Measurements from ENCODE around the gene STK38. TPM values are rescaled to one million over a fixed set of nuclear protein-coding genes. Genes with fewer than 3 reads are reported as not detected.
"Not testable (repeated sequence)": the region's sequence is repeated elsewhere in the genome, so short reads cannot be mapped to it uniquely, and the experiment has no call there.

STK38 gene
- polyA plus RNA-seq (2012; ENCODE audit: low read depth, missing spikeins): 8.4 TPM

DNA sequence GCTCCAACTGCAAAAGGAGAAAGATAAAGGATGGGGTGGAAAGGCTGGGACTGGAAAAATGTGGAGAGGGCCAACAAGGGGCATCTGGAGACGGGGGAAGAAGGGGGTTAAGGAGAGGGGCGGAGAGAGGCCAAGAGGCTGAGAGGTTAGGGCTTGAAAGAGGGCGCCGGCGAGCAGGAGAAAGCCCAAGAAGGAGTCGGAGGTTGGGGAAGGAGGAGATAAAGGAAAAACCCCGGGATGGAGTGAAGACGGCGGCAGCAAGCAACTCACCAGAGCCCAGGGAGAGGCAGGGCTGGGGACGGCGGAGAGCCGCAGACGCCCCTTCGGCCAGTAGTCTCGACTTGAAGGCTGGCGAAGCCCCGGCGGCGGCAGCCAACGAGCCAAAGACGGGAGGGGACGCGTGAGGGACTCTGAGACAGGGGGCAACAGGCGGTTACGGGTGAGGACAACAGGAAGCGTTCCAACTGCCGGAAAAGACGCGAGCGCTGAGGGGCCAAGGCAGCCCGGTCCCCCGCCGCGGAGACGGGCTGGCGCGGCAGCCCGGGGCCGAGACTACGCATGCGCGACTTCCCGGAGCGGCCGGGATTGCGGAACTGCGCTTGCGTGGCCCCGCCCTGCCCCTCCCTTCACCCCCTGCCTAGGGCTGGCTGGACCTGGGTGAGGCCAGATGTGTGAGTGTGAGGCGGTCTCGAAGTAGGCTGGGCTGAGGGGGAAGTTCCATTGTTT, at the start of gene STK38:
Gene STK38 (minus strand): TSS at position 560 of the 726 bp plus-strand sequence. CDS start 7,277 bp downstream, outside the sequence.
- DNase-seq (ENCODE audit: insufficient read length, low spot score) (peak; percentile 92), FAIRE-seq (peak; percentile 94)
- TF ChIP-seq SPI1 (IDR thresholded peaks at IDR 0.05; ENCODE audit: low read depth, low read length) (peak; percentile 47), TAF1 (IDR thresholded peaks at IDR 0.05; ENCODE audit: low read depth, low read length) (0 out of 2 replicates have a peak, but pooled peaks have one; percentile 1), POU2F2 (IDR thresholded peaks at IDR 0.05; ENCODE audit: low read depth, low read length) (no peak), POLR2A (IDR thresholded peaks at IDR 0.05; ENCODE audit: low read depth, low read length) (peak; percentile 80), PAX5 (IDR thresholded peaks at IDR 0.05; ENCODE audit: insufficient read depth, low read length, severe bottlenecking) (no peak), POLR2AphosphoS5 (IDR thresholded peaks at IDR 0.05; ENCODE audit: low read depth, low read length) (peak; percentile 55; the same call in 1 of the 2 replicates)

DNA sequence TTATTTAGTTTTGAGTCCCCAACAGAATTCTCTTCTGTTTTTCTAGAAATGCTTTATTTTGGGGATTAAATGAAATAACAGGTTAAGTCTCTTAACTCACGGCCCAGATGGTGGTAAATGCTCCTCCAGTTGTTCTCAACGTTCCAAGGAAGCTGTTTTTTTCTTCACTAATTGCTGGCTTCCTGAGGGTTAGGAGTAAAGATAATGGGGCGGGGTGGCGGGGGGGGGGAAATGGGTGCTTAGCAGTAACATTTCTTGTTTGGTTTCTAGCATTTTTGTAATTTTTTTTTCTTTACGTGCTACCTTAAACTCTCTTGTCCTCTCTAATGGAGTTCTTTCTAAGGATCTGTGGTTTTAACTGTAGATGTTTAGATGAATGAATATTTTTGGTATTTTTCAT, 49.1 kb upstream of the STK38 start:
- TF ChIP-seq SPI1 (IDR thresholded peaks at IDR 0.05; ENCODE audit: low read depth, low read length) (no peak), TAF1 (IDR thresholded peaks at IDR 0.05; ENCODE audit: low read depth, low read length) (no peak), PAX5 (IDR thresholded peaks at IDR 0.05; ENCODE audit: insufficient read depth, low read length, severe bottlenecking) (no peak), POLR2A (IDR thresholded peaks at IDR 0.05; ENCODE audit: low read depth, low read length) (no peak), POU2F2 (IDR thresholded peaks at IDR 0.05; ENCODE audit: low read depth, low read length) (no peak)
- DNase-seq (ENCODE audit: insufficient read length, low spot score) (no peak), FAIRE-seq (no peak)

DNA sequence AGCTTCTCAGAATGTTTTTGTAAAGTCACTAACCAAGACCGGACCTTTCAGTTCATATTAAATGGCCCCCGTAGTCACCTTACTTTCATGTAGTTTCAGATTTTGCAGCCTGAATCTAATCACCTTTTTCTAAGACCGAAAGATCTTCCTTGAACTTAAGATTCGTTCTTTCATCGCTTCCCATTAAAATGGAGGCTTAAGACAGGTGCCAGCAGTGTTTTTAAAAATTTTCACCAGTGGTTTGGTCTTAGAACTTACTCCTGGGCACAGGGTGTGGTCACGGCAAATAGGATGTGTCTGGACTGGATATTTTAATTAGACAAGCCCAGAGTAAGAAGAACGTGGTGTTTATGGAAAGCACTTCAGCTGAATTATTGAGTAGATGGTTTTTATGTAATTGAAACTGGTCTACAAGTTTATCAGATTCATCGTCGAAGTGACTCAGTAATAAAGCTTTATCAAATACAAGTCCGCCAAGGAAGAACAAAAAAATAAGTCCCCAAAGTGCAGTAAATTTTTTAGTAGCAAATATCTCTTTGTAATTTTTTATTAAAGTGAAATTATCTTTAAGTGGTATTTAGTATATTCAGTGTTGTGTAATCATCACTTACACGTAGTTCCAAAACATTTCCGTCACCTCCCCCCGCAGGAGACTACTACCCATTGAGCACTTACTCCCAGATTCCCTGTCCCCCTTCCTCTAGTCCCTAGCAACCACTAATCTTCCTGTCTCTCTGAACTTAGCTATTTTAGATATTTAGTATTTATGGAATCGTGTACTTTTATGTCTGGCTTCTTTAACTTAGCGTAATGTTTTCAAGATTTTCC, 47.8 kb upstream of the STK38 start:
- DNase-seq (ENCODE audit: insufficient read length, low spot score): no peak
- TF ChIP-seq POLR2A (IDR thresholded peaks at IDR 0.05; ENCODE audit: low read depth, low read length): peak; percentile 49; the same call in 1 of the 2 replicates
- TF ChIP-seq POLR2AphosphoS5 (IDR thresholded peaks at IDR 0.05; ENCODE audit: low read depth, low read length): peak; percentile 61; the same call in 1 of the 2 replicates
- no peak for TF ChIP-seq TAF1 (IDR thresholded peaks at IDR 0.05; ENCODE audit: low read depth, low read length)
- FAIRE-seq: no peak

- no peak for TF ChIP-seq PAX5 (IDR thresholded peaks at IDR 0.05; ENCODE audit: insufficient read depth, low read length, severe bottlenecking)
- no peak for TF ChIP-seq SPI1 (IDR thresholded peaks at IDR 0.05; ENCODE audit: low read depth, low read length)
- TF ChIP-seq POU2F2 (IDR thresholded peaks at IDR 0.05; ENCODE audit: low read depth, low read length): peak; percentile 97
- peak; percentile 100 for TF ChIP-seq POLR2AphosphoS5 (IDR thresholded peaks at IDR 0.05; ENCODE audit: low read depth, low read length)
- TF ChIP-seq TAF1 (IDR thresholded peaks at IDR 0.05; ENCODE audit: low read depth, low read length): peak; percentile 95
- peak; percentile 100 for TF ChIP-seq POLR2A (IDR thresholded peaks at IDR 0.05; ENCODE audit: low read depth, low read length)
- DNase-seq (ENCODE audit: insufficient read length, low spot score): peak; percentile 76
- peak; percentile 98 for FAIRE-seq
Observed at GRCh38 chr6:36594029-36594815, 46.9 kb upstream of the STK38 start, which contains the start of gene SRSF3. TSS of gene SRSF3 (plus strand) at chr6:36594362. CDS start at chr6:36596763, 2,401 bp downstream.

GRCh38 chr6:36593569-36594028, 46.3 kb upstream of the STK38 start:
- no peak for TF ChIP-seq PAX5 (IDR thresholded peaks at IDR 0.05; ENCODE audit: insufficient read depth, low read length, severe bottlenecking)
- TF ChIP-seq POLR2AphosphoS5 (IDR thresholded peaks at IDR 0.05; ENCODE audit: low read depth, low read length): no peak
- TF ChIP-seq SPI1 (IDR thresholded peaks at IDR 0.05; ENCODE audit: low read depth, low read length): no peak
- no peak for TF ChIP-seq POLR2A (IDR thresholded peaks at IDR 0.05; ENCODE audit: low read depth, low read length)
- no peak for TF ChIP-seq POU2F2 (IDR thresholded peaks at IDR 0.05; ENCODE audit: low read depth, low read length)
- no peak for TF ChIP-seq TAF1 (IDR thresholded peaks at IDR 0.05; ENCODE audit: low read depth, low read length)
- DNase-seq (ENCODE audit: insufficient read length, low spot score) (no peak), FAIRE-seq (no peak)

DNA sequence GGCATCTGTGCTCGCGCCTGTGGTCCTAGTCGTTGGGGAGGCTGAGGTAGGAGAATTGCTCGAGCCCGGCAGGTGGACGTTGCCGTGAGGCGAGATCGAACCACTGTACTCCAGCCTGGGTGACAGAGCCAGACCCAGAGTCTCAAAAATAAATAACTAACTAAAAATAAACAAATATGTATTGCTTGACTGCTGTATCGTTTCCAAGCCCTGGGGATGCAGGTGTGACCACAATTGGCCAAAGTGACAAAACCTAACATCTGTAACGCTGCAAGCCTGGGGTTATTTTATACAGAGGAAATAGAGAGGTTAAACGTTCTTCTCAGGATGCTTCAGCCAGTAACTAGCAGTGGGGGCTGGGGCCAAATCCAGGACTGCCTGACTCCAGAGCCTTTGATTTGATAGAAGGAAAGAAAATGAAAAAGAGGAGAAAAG, 45.0 kb upstream of the STK38 start:
- FAIRE-seq: peak; percentile 5
- TF ChIP-seq POU2F2 (IDR thresholded peaks at IDR 0.05; ENCODE audit: low read depth, low read length): no peak
- no peak for TF ChIP-seq POLR2A (IDR thresholded peaks at IDR 0.05; ENCODE audit: low read depth, low read length)
- no peak for TF ChIP-seq TAF1 (IDR thresholded peaks at IDR 0.05; ENCODE audit: low read depth, low read length)
- TF ChIP-seq POLR2AphosphoS5 (IDR thresholded peaks at IDR 0.05; ENCODE audit: low read depth, low read length): no peak
- no peak for TF ChIP-seq PAX5 (IDR thresholded peaks at IDR 0.05; ENCODE audit: insufficient read depth, low read length, severe bottlenecking)
- TF ChIP-seq SPI1 (IDR thresholded peaks at IDR 0.05; ENCODE audit: low read depth, low read length): no peak
- peak; percentile 32 for DNase-seq (ENCODE audit: insufficient read length, low spot score)

- DNase-seq (ENCODE audit: insufficient read length, low spot score) (no peak), FAIRE-seq (no peak)
- no peak for TF ChIP-seq POU2F2 (IDR thresholded peaks at IDR 0.05; ENCODE audit: low read depth, low read length)
- TF ChIP-seq POLR2AphosphoS5 (IDR thresholded peaks at IDR 0.05; ENCODE audit: low read depth, low read length): no peak
- no peak for TF ChIP-seq SPI1 (IDR thresholded peaks at IDR 0.05; ENCODE audit: low read depth, low read length)
- TF ChIP-seq TAF1 (IDR thresholded peaks at IDR 0.05; ENCODE audit: low read depth, low read length): no peak
Observed at GRCh38 chr6:36590237-36590636, 43.0 kb upstream of the STK38 start.

DNA sequence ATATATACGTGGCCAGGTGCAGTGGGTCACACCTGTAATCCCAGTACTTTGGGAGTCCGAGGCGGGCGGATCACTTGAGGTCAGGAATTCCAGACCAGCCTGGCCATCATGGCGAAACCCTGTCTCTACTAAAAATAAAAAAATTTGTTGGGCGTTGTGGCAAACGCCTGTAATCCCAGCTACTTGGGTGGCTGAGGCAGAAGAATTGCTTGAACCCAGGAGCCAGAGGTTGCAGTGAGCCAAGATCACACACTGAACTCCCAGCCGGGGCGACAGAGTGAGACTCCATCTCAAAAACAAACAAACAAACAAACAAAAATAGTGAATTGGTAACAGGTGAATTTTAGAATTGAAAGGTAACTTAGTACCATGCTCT, 41.7 kb upstream of the STK38 start:
- DNase-seq (ENCODE audit: insufficient read length, low spot score); FAIRE-seq: not testable (repeated sequence)

GRCh38 chr6:36586606-36587005, 39.3 kb upstream of the STK38 start:
- FAIRE-seq: no peak
- no peak for DNase-seq (ENCODE audit: insufficient read length, low spot score)
- TF ChIP-seq PAX5 (IDR thresholded peaks at IDR 0.05; ENCODE audit: insufficient read depth, low read length, severe bottlenecking) (no peak), TAF1 (IDR thresholded peaks at IDR 0.05; ENCODE audit: low read depth, low read length) (no peak)

All from GM12891 (cell line).